ENCODE measurements around the gene SDSL.

DNA sequence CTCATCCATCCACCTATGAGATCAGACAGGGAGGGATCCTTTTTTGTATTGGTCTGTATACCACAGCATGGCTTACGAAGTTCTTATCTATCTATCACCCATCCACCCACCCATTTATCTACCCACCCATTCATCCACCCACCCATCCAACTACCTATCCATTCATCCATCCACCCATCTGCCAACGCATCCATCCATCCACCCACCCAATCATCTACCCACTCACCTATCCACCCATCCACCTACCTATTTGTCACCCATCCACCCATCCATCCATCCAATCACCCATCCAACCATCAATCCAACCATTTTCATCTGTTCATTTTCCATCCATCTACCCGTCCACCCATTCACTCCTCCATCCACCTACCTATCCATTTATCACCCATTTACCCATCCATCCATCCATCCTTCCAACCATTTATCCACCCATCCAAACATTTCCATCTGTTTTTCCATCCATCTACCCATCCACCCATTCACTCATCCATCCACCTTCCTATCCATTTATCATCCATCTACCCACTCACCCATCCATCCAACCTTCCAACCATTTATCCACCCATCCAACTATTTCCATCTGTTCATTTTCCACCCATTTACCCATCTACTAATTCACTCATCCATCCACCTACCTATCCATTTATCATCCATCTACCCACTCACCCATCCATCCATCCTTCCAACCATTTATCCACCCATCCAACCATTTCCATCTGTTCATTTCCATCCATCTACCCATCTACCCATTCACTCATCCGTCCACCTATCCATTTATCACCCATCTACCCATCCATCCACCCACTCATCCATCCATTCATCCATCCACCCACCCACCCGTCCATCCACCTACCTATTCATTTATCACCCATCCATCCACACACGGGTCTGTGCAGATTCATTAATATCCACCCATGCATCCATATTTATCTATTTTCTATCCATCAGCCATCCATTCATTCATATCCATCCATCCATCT is 31.8 kb upstream of the SDSL start:
- TF ChIP-seq CTCF (IDR thresholded peaks at IDR 0.05), result no peak
- no peak for TF ChIP-seq POLR2A (IDR thresholded peaks at IDR 0.05)

Measured in body of pancreas (tissue), 4 donors.